IPS-20b (cell line): ENCODE results near the gene B3GNT9.

Experiments used
- H3K27ac ChIP-seq: one replicate; pipeline ENCODE4 v1.5.1; 2013; ENCODE audit warnings: low read length
- H3K27me3 ChIP-seq: 2 replicates; pipeline ENCODE4 v1.6.1; 2013; ENCODE audit warnings: mild to moderate bottlenecking, low read length, inconsistent platforms; ENCODE audit not compliant: insufficient read depth
- H3K36me3 ChIP-seq: 2 replicates; pipeline ENCODE4 v1.6.1; 2013; ENCODE audit warnings: low read depth, mild to moderate bottlenecking, inconsistent platforms, low read length, moderate library complexity; ENCODE audit not compliant: insufficient read depth
- H3K4me1 ChIP-seq: 2 replicates; pipeline ENCODE4 v1.6.1; 2013; ENCODE audit warnings: mild to moderate bottlenecking, control low read depth, inconsistent platforms, low read length, moderate library complexity; ENCODE audit not compliant: insufficient read depth
- H3K4me3 ChIP-seq: 2 replicates; pipeline ENCODE4 v1.5.1; 2013; ENCODE audit warnings: mild to moderate bottlenecking, low read length, inconsistent platforms
- H3K9ac ChIP-seq: 2 replicates; pipeline ENCODE4 v1.6.1; 2013; ENCODE audit warnings: low read depth, mild to moderate bottlenecking, inconsistent platforms, low read length, moderate library complexity
- H3K9me3 ChIP-seq: 2 replicates; pipeline ENCODE4 v1.6.1; 2013; ENCODE audit warnings: mild to moderate bottlenecking, low read depth, low read length, inconsistent platforms; ENCODE audit not compliant: insufficient read depth

The B3GNT9 gene

GRCh38 chr16:67191995-67192681 is 41.3 kb upstream of the B3GNT9 start, which contains the start of gene E2F4:
Gene E2F4 (plus strand): TSS chr16:67192155. CDS start chr16:67192228, 73 bp downstream.
- no peaks in the 10 kb centered on the region for H3K9me3 ChIP-seq
- no peak within 1 kb of the TSS for H3K27ac ChIP-seq
- peaks cover 3% of the 10 kb centered on the region; the same call in 1 of the 2 replicates for H3K4me1 ChIP-seq
- H3K27me3 ChIP-seq: peaks cover under 1% of the 10 kb centered on the region; the same call in 1 of the 2 replicates
- H3K4me3 ChIP-seq: peak within 1 kb of the TSS; percentile 93
- peaks cover 39% of the 10 kb centered on the region for H3K36me3 ChIP-seq
- peak within 1 kb of the TSS; percentile 82 for H3K9ac ChIP-seq

DNA sequence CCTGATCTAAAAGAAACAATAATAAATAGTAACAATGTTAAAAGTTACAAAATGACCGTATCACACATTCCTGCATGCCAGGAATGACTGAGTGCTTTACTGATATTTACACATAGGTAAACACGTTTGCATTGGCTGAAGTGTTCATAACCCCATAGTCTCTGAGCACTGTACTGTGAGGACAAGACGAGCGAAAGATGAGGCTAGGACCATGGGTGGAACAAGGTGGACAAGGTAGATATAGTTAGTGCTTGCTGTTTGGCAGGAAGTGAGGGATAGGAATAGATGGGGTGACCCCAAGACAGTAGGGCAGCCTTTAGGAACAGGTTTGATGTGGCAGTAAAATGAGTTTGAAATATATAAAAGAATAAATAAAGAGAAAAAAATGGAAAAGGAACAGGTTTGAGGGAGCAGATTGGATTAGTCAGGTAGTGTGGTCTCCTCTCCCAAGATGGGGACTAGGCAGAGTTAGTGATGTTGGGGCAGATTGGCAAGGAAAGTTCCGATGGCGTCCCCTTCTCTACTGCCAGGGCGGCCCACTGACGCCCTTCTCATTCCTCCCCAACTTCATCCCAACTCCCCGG is 40.7 kb upstream of the B3GNT9 start:
- Histone ChIP-seq H3K9ac (no peak overlapping the region), H3K36me3 (peaks cover 33% of the 10 kb centered on the region), H3K4me3 (peak overlapping the region; percentile 93), H3K27me3 (peaks cover 7% of the 10 kb centered on the region), H3K9me3 (no peaks in the 10 kb centered on the region), H3K27ac (no peak overlapping the region), H3K4me1 (peaks cover 7% of the 10 kb centered on the region; the same call in 1 of the 2 replicates)

DNA sequence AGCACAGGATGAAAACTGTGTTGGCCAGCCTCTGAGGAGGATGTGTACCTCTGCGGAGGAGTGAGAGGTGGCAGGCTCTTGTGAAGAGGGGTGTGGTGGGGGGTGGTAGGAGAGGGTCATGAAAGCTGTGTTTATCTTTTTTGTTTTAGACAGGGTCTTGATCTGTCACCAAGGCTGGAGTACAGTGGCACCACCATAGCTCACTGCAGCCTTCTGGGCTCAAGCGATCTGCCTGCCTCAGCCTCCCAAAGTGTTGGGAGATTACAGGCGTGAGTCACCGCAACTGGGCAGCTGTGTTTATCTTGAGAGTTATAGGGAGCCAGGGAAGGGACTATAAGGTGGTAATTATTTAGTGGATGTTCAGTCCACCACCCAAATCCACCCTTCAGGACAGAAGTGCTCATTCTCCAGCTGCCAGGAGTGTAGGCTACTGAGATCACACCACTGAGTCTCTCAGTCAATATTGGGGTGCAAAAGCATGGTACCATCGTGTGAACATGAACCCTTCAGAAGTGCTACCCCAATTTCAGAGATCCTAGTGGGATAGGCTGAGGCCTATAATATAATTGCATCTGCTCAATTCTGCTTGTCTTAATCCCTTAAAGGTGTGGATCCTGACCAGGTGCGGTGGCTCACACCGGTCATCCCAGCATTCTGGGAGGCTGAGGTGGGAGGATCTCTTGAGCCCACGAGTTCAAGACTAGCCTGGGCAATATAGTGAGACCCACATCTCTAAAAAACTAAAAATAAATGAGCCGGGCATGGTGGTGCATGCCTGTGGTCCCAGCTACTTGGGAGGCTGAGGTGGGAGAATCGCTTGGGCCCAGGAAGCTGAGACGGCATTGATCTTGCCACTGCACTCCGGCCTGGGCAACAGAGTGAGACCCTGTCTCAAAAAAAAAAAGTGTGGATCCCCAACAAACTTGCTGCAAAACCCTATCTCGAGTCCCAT is 39.9 kb upstream of the B3GNT9 start:
- H3K27ac ChIP-seq: no peak overlapping the region
- no peak overlapping the region for H3K9ac ChIP-seq
- H3K9me3 ChIP-seq: no peaks in the 10 kb centered on the region
- peaks cover 25% of the 10 kb centered on the region for H3K36me3 ChIP-seq
- H3K4me3 ChIP-seq: no peak overlapping the region
- H3K4me1 ChIP-seq: peaks cover 7% of the 10 kb centered on the region; the same call in 1 of the 2 replicates
- H3K27me3 ChIP-seq: peaks cover 15% of the 10 kb centered on the region

DNA sequence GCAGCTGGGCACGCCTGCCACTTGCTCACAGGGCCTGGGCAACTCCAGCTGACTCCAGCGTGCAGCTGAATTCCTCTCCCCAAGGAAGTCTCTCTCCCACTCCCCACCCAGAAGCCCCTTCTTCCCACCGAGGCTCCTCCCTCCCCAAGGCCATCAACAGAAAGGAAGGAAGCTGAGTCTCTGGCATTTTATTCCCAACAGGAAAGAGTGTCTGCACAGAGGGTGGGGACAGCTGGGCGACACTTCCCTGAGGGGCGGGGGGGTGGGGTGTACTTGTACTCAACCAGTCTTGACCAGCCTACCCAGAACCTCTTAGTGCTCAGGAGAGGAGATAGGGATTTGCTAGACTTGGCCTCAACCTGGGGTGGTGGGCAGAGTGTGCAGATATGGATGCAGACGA is 39.2 kb upstream of the B3GNT9 start, which contains the start of gene EXOC3L1:
TSS of gene EXOC3L1 (minus strand) at position 96 of the 400 bp plus-strand sequence. CDS start 460 bp downstream, outside the sequence.
- no peak within 1 kb of the TSS for H3K4me3 ChIP-seq
- H3K9ac ChIP-seq: no peak within 1 kb of the TSS
- peaks cover 7% of the 10 kb centered on the region; the same call in 1 of the 2 replicates for H3K4me1 ChIP-seq
- H3K27me3 ChIP-seq: peaks cover 22% of the 10 kb centered on the region
- H3K27ac ChIP-seq: no peak within 1 kb of the TSS
- H3K9me3 ChIP-seq: no peaks in the 10 kb centered on the region
- H3K36me3 ChIP-seq: peaks cover 18% of the 10 kb centered on the region

GRCh38 chr16:67188798-67189197 is 38.0 kb upstream of the B3GNT9 start:
- Histone ChIP-seq H3K27ac (no peak overlapping the region), H3K27me3 (peaks cover 33% of the 10 kb centered on the region), H3K4me1 (peaks cover 7% of the 10 kb centered on the region; the same call in 1 of the 2 replicates), H3K9me3 (no peaks in the 10 kb centered on the region), H3K4me3 (no peak overlapping the region), H3K9ac (no peak overlapping the region), H3K36me3 (peaks cover 6% of the 10 kb centered on the region)

- Histone ChIP-seq H3K27ac (no peak overlapping the region), H3K36me3 (peaks cover 1% of the 10 kb centered on the region), H3K27me3 (peaks cover 33% of the 10 kb centered on the region), H3K4me1 (0 out of 2 replicates have a peak, but pooled peaks cover 3% of the 10 kb centered on the region), H3K9me3 (no peaks in the 10 kb centered on the region), H3K4me3 (no peak overlapping the region), H3K9ac (no peak overlapping the region)
Measured at GRCh38 chr16:67188323-67188722, 37.5 kb upstream of the B3GNT9 start.

DNA sequence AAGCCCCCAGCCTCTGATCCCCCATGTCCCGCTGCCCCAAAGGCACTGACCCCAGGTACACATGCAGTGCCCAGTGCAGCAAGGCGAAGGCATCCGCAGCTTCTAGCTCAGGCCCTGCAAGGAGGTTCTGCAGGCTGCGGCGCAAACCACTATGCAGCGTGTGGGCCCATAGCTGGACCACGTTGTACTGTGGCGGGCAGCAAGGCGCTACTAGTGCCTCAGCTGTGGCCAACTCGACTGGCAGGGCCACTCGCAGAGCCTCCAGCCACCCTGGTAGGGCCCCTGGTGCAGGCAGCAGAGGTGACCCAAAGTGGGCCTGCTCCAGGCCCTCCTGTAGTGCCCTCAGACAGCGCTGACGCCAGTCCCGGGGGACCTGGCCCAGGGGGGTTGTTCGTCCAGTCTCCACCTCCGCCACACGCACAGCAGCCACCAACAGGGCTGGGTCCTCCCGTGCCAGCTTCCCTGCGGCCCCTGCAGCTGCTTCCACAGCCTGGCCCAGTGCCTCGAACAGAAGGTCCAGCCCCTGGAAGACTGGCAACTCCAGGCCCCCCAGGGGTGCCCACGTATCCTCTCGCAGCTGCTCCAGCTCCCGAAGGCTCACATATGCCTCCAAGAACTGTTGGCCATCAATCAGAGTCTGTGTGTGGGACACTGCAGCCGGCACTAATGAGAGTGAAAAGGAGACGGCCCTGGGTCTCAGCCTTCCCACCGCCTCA is 36.5 kb upstream of the B3GNT9 start:
- Histone ChIP-seq H3K27me3 (peaks cover 33% of the 10 kb centered on the region), H3K9me3 (no peaks in the 10 kb centered on the region), H3K36me3 (no peaks in the 10 kb centered on the region), H3K9ac (no peak overlapping the region), H3K4me3 (no peak overlapping the region), H3K4me1 (peaks cover 3% of the 10 kb centered on the region; the same call in 1 of the 2 replicates), H3K27ac (no peak overlapping the region)

DNA sequence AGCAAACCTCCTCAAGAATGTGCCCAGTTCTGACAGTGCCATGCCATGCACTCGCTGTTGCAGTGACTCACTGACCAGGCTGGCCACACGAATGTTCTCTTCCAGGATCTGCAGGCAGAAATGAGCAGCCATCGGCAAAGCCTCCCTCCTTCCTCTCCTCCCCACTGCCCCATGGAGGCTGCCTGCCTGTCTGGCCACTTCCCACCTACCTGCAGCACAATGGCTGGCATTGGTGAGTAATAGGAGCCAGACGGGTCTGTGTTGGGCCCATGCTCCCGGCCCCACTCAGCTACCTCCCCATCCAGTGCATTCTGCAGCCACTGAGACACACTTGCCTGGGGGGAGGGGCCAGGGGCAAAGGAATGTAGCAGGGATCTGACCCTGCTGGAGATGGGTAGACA is 35.8 kb upstream of the B3GNT9 start:
- H3K4me1 ChIP-seq: peaks cover 3% of the 10 kb centered on the region; the same call in 1 of the 2 replicates
- peaks cover 33% of the 10 kb centered on the region for H3K27me3 ChIP-seq
- H3K9me3 ChIP-seq: no peaks in the 10 kb centered on the region
- H3K27ac ChIP-seq: no peak overlapping the region
- no peak overlapping the region for H3K9ac ChIP-seq
- H3K4me3 ChIP-seq: no peak overlapping the region
- no peaks in the 10 kb centered on the region for H3K36me3 ChIP-seq

- H3K27ac ChIP-seq: no peak overlapping the region
- no peaks in the 10 kb centered on the region for H3K9me3 ChIP-seq
- H3K4me1 ChIP-seq: peaks cover 3% of the 10 kb centered on the region; the same call in 1 of the 2 replicates
- no peaks in the 10 kb centered on the region for H3K36me3 ChIP-seq
- H3K9ac ChIP-seq: no peak overlapping the region
- peaks cover 33% of the 10 kb centered on the region for H3K27me3 ChIP-seq
- H3K4me3 ChIP-seq: no peak overlapping the region
Measured at GRCh38 chr16:67185651-67186134, 34.9 kb upstream of the B3GNT9 start.

- no peaks in the 10 kb centered on the region for H3K36me3 ChIP-seq
- no peaks in the 10 kb centered on the region for H3K9me3 ChIP-seq
- peaks cover 3% of the 10 kb centered on the region; the same call in 1 of the 2 replicates for H3K4me1 ChIP-seq
- H3K9ac ChIP-seq: no peak overlapping the region
- peak overlapping the region; percentile 84; the same call in 1 of the 2 replicates for H3K4me3 ChIP-seq
- H3K27ac ChIP-seq: no peak overlapping the region
- peaks cover 33% of the 10 kb centered on the region for H3K27me3 ChIP-seq
Measured at GRCh38 chr16:67184995-67185650, 34.3 kb upstream of the B3GNT9 start.
